Esophagus (tissue), 2 donors: ENCODE measurements around the gene ABHD1. TPM values are rescaled to one million over a fixed set of nuclear protein-coding genes. Genes with fewer than 3 reads are reported as not detected.
"Not testable (repeated sequence)": the region's sequence is repeated elsewhere in the genome, so short reads cannot be mapped to it uniquely, and the experiment has no call there.

Source experiments
- H3K27ac ChIP-seq, 2 donors: one replicate each; pipeline ENCODE4 v1.5.1; 2013; ENCODE audit warnings: low read depth in 2 of 2, mild to moderate bottlenecking in 2 of 2, inconsistent platforms in 1 of 2, low read length in 1 of 2, moderate library complexity in 1 of 2
- H3K27me3 ChIP-seq, 2 donors: one replicate each; pipeline ENCODE4 v1.6.1; 2013; ENCODE audit warnings: low read length in 2 of 2, control low read depth in 1 of 2, mild to moderate bottlenecking in 1 of 2; ENCODE audit not compliant: insufficient read depth in 2 of 2, control insufficient read depth in 1 of 2
- H3K36me3 ChIP-seq, 2 donors: one replicate each; pipeline ENCODE4 v1.6.1; 2013; ENCODE audit warnings: low read length in 1 of 2; ENCODE audit not compliant: control insufficient read depth in 2 of 2, insufficient read depth in 2 of 2
- H3K4me1 ChIP-seq, 2 donors: one replicate each; pipeline ENCODE4 v1.6.1; 2013; ENCODE audit warnings: low read length in 1 of 2; ENCODE audit not compliant: control insufficient read depth in 2 of 2, insufficient read depth in 2 of 2
- H3K4me3 ChIP-seq, 2 donors: one replicate each; pipeline ENCODE4 v1.5.1; 2013; ENCODE audit warnings: low read length in 2 of 2, mild to moderate bottlenecking in 2 of 2, low read depth in 1 of 2, moderate library complexity in 1 of 2
- H3K9me3 ChIP-seq, 2 donors: one replicate each; pipeline ENCODE4 v1.6.1; 2013; ENCODE audit warnings: mild to moderate bottlenecking in 2 of 2, low read depth in 1 of 2, low read length in 1 of 2, moderate library complexity in 1 of 2; ENCODE audit not compliant: control insufficient read depth in 2 of 2, insufficient read depth in 1 of 2
- WGBS, 2 donors: extraction: QIAGEN DNeasy Blood & Tissue Kit; methylation state at CpG; one replicate each; pipeline ENCODE4 v1.1.7; 2013; 5-methylcytosine and 5-hydroxymethylcytosine counted together
- polyA plus RNA-seq, 2 donors: library from polyadenylated mRNA; stranded (reverse); fragments of 200-250 nt; gene quantifications; one replicate each; pipeline ENCODE4 v1.2.3, GENCODE V29; 2013
- donor health status: healthy with polysubstance abuse.
- donor health status: Bipolar disorder and iron deficiency.

Gene ABHD1
- polyA plus RNA-seq, 2 donors = 0.08 to 0.31 TPM

- 75% methylated on average over 6 of the region's 6 CpGs for WGBS, 2 donors
- H3K27me3 ChIP-seq = peaks cover 0 to 3% of the 10 kb centered on the region in 2 donors
- H3K36me3 ChIP-seq = no peaks in the 10 kb centered on the region
- H3K4me3 ChIP-seq = no peak overlapping the region
- no peaks in the 10 kb centered on the region for H3K4me1 ChIP-seq
- H3K27ac ChIP-seq = no peak overlapping the region
- no peaks in the 10 kb centered on the region for H3K9me3 ChIP-seq
These were observed 35.7 kb downstream of the ABHD1 start for GRCh38 chr2:27159271-27159670.

GRCh38 chr2:27160191-27160590 lies 36.6 kb downstream of the ABHD1 start:
- no peaks in the 10 kb centered on the region for H3K9me3 ChIP-seq
- WGBS, 2 donors = 82 to 84% methylated on average over 9 of the region's 9 CpGs
- H3K36me3 ChIP-seq = no peaks in the 10 kb centered on the region

GRCh38 chr2:27162151-27163121 lies 38.8 kb downstream of the ABHD1 start:
- H3K36me3 ChIP-seq = no peaks in the 10 kb centered on the region
- no peaks in the 10 kb centered on the region for H3K4me1 ChIP-seq
- no peaks in the 10 kb centered on the region for H3K9me3 ChIP-seq
- no peak overlapping the region for H3K27ac ChIP-seq
- H3K27me3 ChIP-seq = peaks cover 0 to 3% of the 10 kb centered on the region in 2 donors
- no peak overlapping the region for H3K4me3 ChIP-seq
- WGBS, 2 donors = 73 to 78% methylated on average over 15 of the region's 15 CpGs

More at GRCh38 chr2:27160191-27160590, 36.6 kb downstream of the ABHD1 start:
- H3K4me3 ChIP-seq = no peak overlapping the region
- no peak overlapping the region for H3K27ac ChIP-seq
- H3K27me3 ChIP-seq = peaks cover 0 to 3% of the 10 kb centered on the region in 2 donors
- H3K4me1 ChIP-seq = no peaks in the 10 kb centered on the region

GRCh38 chr2:27164960-27165763 lies 41.5 kb downstream of the ABHD1 start:
- no peaks in the 10 kb centered on the region for H3K4me1 ChIP-seq
- WGBS, 2 donors = 81 to 82% methylated on average over 8 of the region's 8 CpGs
- H3K27ac ChIP-seq = no peak overlapping the region
- H3K27me3 ChIP-seq = peaks cover 0 to 3% of the 10 kb centered on the region in 2 donors
- no peak overlapping the region for H3K4me3 ChIP-seq
- H3K9me3 ChIP-seq = no peaks in the 10 kb centered on the region
- H3K36me3 ChIP-seq = no peaks in the 10 kb centered on the region

GRCh38 chr2:27170581-27171337 lies 47.1 kb downstream of the ABHD1 start:
- Histone ChIP-seq H3K27me3 (no peaks in the 10 kb centered on the region), H3K27ac (no peak overlapping the region), H3K4me3 (no peak overlapping the region), H3K4me1 (no peaks in the 10 kb centered on the region), H3K36me3 (no peaks in the 10 kb centered on the region), H3K9me3 (no peaks in the 10 kb centered on the region)
- 72 to 74% methylated on average over 6 of the region's 6 CpGs for WGBS, 2 donors

GRCh38 chr2:27171351-27171848 lies 47.8 kb downstream of the ABHD1 start:
- WGBS, 2 donors = 58 to 61% methylated on average over 8 of the region's 8 CpGs
- Histone ChIP-seq H3K4me3 (no peak overlapping the region), H3K4me1 (no peaks in the 10 kb centered on the region), H3K9me3 (no peaks in the 10 kb centered on the region), H3K36me3 (no peaks in the 10 kb centered on the region), H3K27ac (no peak overlapping the region), H3K27me3 (no peaks in the 10 kb centered on the region)

- Histone ChIP-seq H3K27ac (no peak overlapping the region), H3K4me1 (no peaks in the 10 kb centered on the region), H3K27me3 (no peaks in the 10 kb centered on the region), H3K9me3 (no peaks in the 10 kb centered on the region), H3K36me3 (no peaks in the 10 kb centered on the region), H3K4me3 (no peak overlapping the region)
- WGBS, 2 donors = 71 to 83% methylated on average over 6 of the region's 6 CpGs
These were observed 51.0 kb downstream of the ABHD1 start for GRCh38 chr2:27174638-27175037.

GRCh38 chr2:27175330-27175729 lies 51.7 kb downstream of the ABHD1 start:
- Histone ChIP-seq H3K9me3 (no peaks in the 10 kb centered on the region), H3K4me1 (no peaks in the 10 kb centered on the region), H3K27me3 (no peaks in the 10 kb centered on the region), H3K36me3 (no peaks in the 10 kb centered on the region), H3K27ac (no peak overlapping the region), H3K4me3 (no peak overlapping the region)
- 66 to 71% methylated on average over 8 of the region's 8 CpGs for WGBS, 2 donors

- H3K4me3 ChIP-seq, H3K36me3 ChIP-seq, H3K4me1 ChIP-seq, H3K27ac ChIP-seq, H3K27me3 ChIP-seq, H3K9me3 ChIP-seq: not testable (repeated sequence)
- WGBS, 2 donors = 87 to 91% methylated on average over 4 of the region's 4 CpGs
These were observed 52.2 kb downstream of the ABHD1 start for GRCh38 chr2:27175781-27176180.
